CD1c-positive myeloid dendritic cell (primary cell): ENCODE results near the gene SUN2.

Experiments
- DNase-seq: peaks from one replicate; pipeline ENCODE4 v3.0.0-alpha.2; 2016; ENCODE audit errors: extremely low spot score

SUN2 gene

GRCh38 chr22:38717244-38717643 lies 38.6 kb downstream of the SUN2 start:
- no peak for DNase-seq

- DNase-seq, result no peak
Measured at GRCh38 chr22:38716826-38717225, 39.0 kb downstream of the SUN2 start.

GRCh38 chr22:38716271-38716670 lies 39.5 kb downstream of the SUN2 start:
- DNase-seq, result no peak

GRCh38 chr22:38715852-38716251 lies 39.9 kb downstream of the SUN2 start:
- DNase-seq, result no peak

GRCh38 chr22:38715176-38715764 lies 40.5 kb downstream of the SUN2 start:
- DNase-seq, result peak; percentile 51

- no peak for DNase-seq
Measured at GRCh38 chr22:38713921-38714320, 41.9 kb downstream of the SUN2 start.

- DNase-seq, result no peak
Measured at GRCh38 chr22:38712486-38713207, 43.2 kb downstream of the SUN2 start.

GRCh38 chr22:38710866-38711265 lies 44.9 kb downstream of the SUN2 start:
- no peak for DNase-seq

GRCh38 chr22:38710351-38710750 lies 45.4 kb downstream of the SUN2 start:
- DNase-seq, result no peak

GRCh38 chr22:38709306-38709705 lies 46.5 kb downstream of the SUN2 start:
- DNase-seq, result peak; percentile 35

GRCh38 chr22:38707984-38708383 lies 47.8 kb downstream of the SUN2 start:
- no peak for DNase-seq

- DNase-seq, result peak; percentile 38
Measured at GRCh38 chr22:38707346-38707745, 48.5 kb downstream of the SUN2 start.

GRCh38 chr22:38706901-38707195 lies 49.0 kb downstream of the SUN2 start:
- DNase-seq, result peak; percentile 37

GRCh38 chr22:38706101-38706900 lies 49.5 kb downstream of the SUN2 start:
- DNase-seq, result peak; percentile 46

GRCh38 chr22:38705235-38706100 lies 50.3 kb downstream of the SUN2 start, which contains the start of gene GTPBP1:
TSS of gene GTPBP1 (plus strand) at chr22:38705944. CDS start at chr22:38705956, 12 bp downstream.
- peak; percentile 100 for DNase-seq

- no peak for DNase-seq
Measured at GRCh38 chr22:38704654-38705234, 51.1 kb downstream of the SUN2 start.

GRCh38 chr22:38700789-38701628 lies 54.8 kb downstream of the SUN2 start, which contains the start of gene JOSD1:
TSS of gene JOSD1 (minus strand) at chr22:38700943. CDS start at chr22:38699987, 956 bp downstream.
- peak; percentile 98 for DNase-seq

GRCh38 chr22:38700270-38700788 lies 55.5 kb downstream of the SUN2 start:
- peak; percentile 86 for DNase-seq

GRCh38 chr22:38699784-38700183 lies 56.0 kb downstream of the SUN2 start:
- DNase-seq, result no peak

GRCh38 chr22:38699143-38699542 lies 56.7 kb downstream of the SUN2 start:
- DNase-seq, result no peak
